Measurements from ENCODE around the gene TFAM.
A peak's percentile ranks its signal among the peaks of the same experiment; 100 is the strongest.

Gene TFAM
- total RNA-seq, result 61.3 to 66.4 reads per million in 2 donors

- DNase-seq, result peak; percentile 89 to 96 (median 91)
These were observed at the start of gene TFAM for GRCh38 chr10:58384999-58385783. Gene TFAM (plus strand): TSS chr10:58385410. CDS start chr10:58385548, 138 bp downstream.

- no peak for DNase-seq
These were observed 49.0 kb upstream of the TFAM start for GRCh38 chr10:58336242-58336641.

GRCh38 chr10:58341422-58341821, 43.8 kb upstream of the TFAM start:
- no peak for DNase-seq

GRCh38 chr10:58341947-58342346, 43.3 kb upstream of the TFAM start:
- no peak for DNase-seq

GRCh38 chr10:58347967-58348366, 37.2 kb upstream of the TFAM start:
- DNase-seq, result no peak

GRCh38 chr10:58348571-58349033, 36.6 kb upstream of the TFAM start:
- DNase-seq, result no peak

GRCh38 chr10:58350023-58350422, 35.2 kb upstream of the TFAM start:
- DNase-seq, result no peak

- DNase-seq, result no peak
These were observed 34.4 kb upstream of the TFAM start for GRCh38 chr10:58350619-58351323.

- no peak for DNase-seq
These were observed 33.3 kb upstream of the TFAM start for GRCh38 chr10:58351616-58352578.

GRCh38 chr10:58352956-58353610, 32.1 kb upstream of the TFAM start:
- no peak for DNase-seq

- no peak for DNase-seq
These were observed 28.5 kb upstream of the TFAM start for GRCh38 chr10:58356756-58357155.

GRCh38 chr10:58358314-58358933, 26.8 kb upstream of the TFAM start:
- no peak for DNase-seq

GRCh38 chr10:58358947-58359346, 26.3 kb upstream of the TFAM start:
- no peak for DNase-seq

- DNase-seq, result no peak
These were observed 25.7 kb upstream of the TFAM start for GRCh38 chr10:58359541-58359940.

GRCh38 chr10:58360412-58361004, 24.7 kb upstream of the TFAM start:
- DNase-seq, result no peak

- DNase-seq, result no peak
These were observed 23.9 kb upstream of the TFAM start for GRCh38 chr10:58361353-58361752.

- no peak for DNase-seq
These were observed 23.0 kb upstream of the TFAM start for GRCh38 chr10:58362027-58362789.

GRCh38 chr10:58367069-58367468, 18.1 kb upstream of the TFAM start:
- no peak for DNase-seq

- no peak for DNase-seq
These were observed 13.7 kb upstream of the TFAM start for GRCh38 chr10:58371473-58371872.

- DNase-seq, result no peak
These were observed 12.4 kb upstream of the TFAM start for GRCh38 chr10:58372607-58373441.
